ENCODE results near the gene TSHZ3.

GRCh38 chr19:31335716-31336115 lies 13.5 kb downstream of the TSHZ3 start:
- no peak for TF ChIP-seq SP1 (IDR thresholded peaks at IDR 0.05)
- no peak for TF ChIP-seq LEF1 (IDR thresholded peaks at IDR 0.05; ENCODE audit: borderline replicate concordance)
- no peak for TF ChIP-seq FOXM1 (IDR thresholded peaks at IDR 0.05; ENCODE audit: borderline replicate concordance)
- TF ChIP-seq TARDBP (IDR thresholded peaks at IDR 0.05) = no peak
- no peak for TF ChIP-seq ELF4 (IDR thresholded peaks at IDR 0.05)
- no peak for TF ChIP-seq BHLHE40 (IDR thresholded peaks at IDR 0.05; ENCODE audit: borderline replicate concordance)
- no peak for TF ChIP-seq ARNT (IDR thresholded peaks at IDR 0.05)
- TF ChIP-seq CTBP1 (IDR thresholded peaks at IDR 0.05; ENCODE audit: borderline replicate concordance) = no peak

All from HEK293T (cell line).